ENCODE results near the gene GATAD2A.

The GATAD2A gene

DNA sequence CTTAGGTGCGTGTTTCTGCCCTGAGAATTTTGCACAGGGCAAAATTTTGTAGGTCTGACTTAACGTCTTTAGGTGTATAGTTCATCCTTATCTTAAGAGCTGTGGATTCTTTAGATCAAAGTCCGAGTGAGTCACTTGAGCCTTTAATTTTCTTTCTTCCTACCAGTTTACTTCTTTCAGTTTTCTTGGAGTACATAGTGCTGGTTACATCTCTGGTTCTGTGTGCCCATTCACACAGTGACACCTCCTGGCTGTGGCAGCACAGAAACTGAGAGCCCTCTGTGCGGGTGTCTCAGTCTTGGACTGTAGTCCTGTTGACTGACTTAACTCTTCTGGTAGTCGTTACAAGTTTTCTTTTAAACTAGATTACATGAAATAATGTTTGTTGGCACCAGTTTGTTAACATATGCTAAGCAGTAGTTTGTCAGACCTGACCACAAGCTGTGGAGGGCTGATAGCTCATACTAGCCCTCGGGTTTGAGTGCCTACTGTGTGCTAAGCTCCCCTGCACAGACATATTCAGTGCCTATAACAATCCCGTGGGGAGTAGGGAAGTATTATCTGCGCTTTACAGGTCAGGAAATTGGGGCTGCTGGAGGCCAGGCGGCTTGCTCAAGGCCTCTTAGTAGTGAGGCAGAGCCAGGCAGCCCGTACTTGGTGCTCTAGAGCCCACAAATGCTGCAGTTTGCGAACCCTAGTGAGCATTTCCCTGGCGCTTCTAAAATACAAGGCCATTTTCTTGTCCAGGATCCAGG lies 1.6 kb downstream of the GATAD2A start:
- Mint-ChIP-seq H3K36me3 (ENCODE audit: low read depth) (peaks cover 17% of the 10 kb centered on the region), H3K27me3 (no peaks in the 10 kb centered on the region), H3K4me1 (ENCODE audit: low read depth) (peaks cover 78% of the 10 kb centered on the region), H3K4me3 (peak overlapping the region; percentile 98), H3K27ac (peak overlapping the region; percentile 96), H3K9me3 (no peaks in the 10 kb centered on the region)

DNA sequence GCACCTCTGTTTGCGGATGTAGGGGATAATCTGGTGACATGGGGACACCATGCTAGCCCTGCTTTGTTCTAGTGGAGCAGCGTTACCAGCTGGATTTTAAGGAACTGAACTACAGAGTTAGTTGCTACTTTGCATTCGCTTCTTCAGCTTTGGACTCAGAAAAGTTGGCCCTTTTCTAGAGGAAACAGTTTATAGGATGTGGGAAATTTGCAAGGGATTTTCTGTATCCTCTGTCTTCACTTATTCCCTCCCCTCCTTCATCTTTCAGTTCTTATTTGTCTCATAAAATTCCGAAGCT lies 2.1 kb downstream of the GATAD2A start:
- Mint-ChIP-seq H3K27ac (peak overlapping the region; percentile 36), H3K4me3 (peak overlapping the region; percentile 98)

DNA sequence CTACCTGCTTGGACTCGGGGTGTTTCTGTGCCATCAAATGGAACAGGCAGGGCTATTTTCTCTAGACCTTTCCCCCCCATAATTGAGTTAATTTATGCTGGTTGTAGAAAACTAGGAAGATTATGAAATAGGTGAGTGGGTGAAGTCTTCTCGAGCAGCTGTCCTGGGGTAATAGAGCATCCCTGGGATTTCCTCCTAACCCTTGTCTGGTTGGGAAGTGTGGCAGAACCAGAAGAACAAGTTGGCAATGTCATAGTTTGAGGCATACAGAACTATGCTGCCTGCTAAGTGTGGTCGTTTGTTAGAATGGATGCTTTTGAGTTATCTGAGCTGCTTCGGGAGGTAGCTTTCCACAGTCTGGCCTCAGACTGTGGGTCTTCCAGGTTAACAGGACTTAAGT lies 3.7 kb downstream of the GATAD2A start:
- Mint-ChIP-seq H3K4me3 (peak overlapping the region; percentile 42), H3K27me3 (no peaks in the 10 kb centered on the region), H3K4me1 (ENCODE audit: low read depth) (peaks cover 85% of the 10 kb centered on the region), H3K27ac (peak overlapping the region; percentile 69), H3K36me3 (ENCODE audit: low read depth) (peaks cover 28% of the 10 kb centered on the region), H3K9me3 (no peaks in the 10 kb centered on the region)

More for the DNA sequence above, 2.1 kb downstream of the GATAD2A start:
- Mint-ChIP-seq H3K9me3 (no peaks in the 10 kb centered on the region), H3K36me3 (ENCODE audit: low read depth) (peaks cover 19% of the 10 kb centered on the region), H3K4me1 (ENCODE audit: low read depth) (peaks cover 82% of the 10 kb centered on the region), H3K27me3 (no peaks in the 10 kb centered on the region)

DNA sequence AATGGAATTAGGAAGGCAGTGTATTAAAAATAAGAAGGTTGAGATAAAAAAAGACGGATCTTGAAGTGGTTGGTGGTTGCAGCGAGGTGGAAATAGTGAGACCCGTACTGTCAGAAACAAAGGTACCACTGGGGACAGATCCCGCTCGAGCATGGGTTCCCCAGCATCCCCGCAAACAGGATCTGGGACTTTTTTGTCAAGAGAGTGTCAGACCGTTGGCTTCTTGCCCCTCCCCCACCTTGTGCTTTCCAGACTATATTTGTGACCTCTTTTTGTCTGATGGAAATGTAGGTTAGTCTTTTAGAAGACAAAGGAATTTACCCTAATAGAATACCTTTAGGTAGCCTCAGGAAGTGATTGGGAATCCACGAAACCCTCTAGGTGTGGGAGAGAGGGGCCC lies 4.2 kb downstream of the GATAD2A start:
- Mint-ChIP-seq H3K9me3 (no peaks in the 10 kb centered on the region), H3K36me3 (ENCODE audit: low read depth) (peaks cover 31% of the 10 kb centered on the region), H3K4me3 (peak overlapping the region; percentile 42), H3K27me3 (no peaks in the 10 kb centered on the region), H3K27ac (peak overlapping the region; percentile 69), H3K4me1 (ENCODE audit: low read depth) (peaks cover 84% of the 10 kb centered on the region)

DNA sequence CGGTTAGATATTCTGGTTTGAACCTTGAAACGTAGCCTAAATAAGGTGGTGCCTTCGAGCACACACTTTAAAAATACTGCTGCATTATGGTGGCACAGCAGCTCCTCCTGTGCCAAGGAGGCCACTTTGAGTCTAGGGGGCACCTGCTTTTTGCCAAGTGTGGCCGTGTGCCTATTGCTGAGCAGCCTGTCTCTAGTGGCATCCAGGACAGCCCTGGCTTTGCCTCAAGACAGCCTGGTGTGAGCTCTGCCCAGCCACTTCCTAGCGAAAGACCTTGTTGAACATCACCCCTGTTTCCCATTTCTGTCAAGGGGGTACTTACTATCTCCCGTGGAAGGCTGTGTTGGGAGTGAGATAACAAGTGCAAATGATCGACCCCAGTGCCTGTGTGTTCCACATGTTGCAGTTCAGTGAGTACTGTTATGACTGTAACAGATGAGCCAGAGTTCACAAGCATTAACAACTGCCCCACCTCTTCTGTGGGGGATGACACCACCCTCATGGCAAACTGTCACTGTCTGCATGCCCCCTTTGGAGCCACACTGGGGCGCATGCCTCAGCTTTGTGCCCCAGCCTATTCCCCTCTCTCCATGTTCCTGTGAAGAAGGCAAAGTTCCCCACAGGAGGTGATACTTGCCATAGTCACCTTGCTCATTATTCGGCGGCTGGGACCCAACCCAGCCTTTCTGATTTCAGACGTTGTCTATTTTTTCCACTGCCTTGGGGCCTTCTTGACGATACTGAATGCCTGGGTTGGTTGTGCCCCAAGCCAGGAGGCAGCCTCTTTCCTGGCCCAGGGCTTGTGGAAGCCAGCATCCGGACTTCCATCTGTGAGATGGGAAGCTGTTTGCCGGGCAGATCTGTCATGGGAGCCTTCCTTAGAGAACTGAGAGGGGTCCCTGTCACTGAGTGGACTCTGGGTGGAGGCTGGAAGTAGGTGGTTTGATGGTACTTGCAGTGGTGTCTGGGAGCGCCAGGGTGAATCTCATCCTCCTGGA lies 5.4 kb downstream of the GATAD2A start:
- H3K36me3 Mint-ChIP-seq (ENCODE audit: low read depth) = peaks cover 34% of the 10 kb centered on the region
- H3K4me3 Mint-ChIP-seq = peak overlapping the region; percentile 37
- H3K4me1 Mint-ChIP-seq (ENCODE audit: low read depth) = peaks cover 81% of the 10 kb centered on the region
- no peaks in the 10 kb centered on the region for H3K9me3 Mint-ChIP-seq
- no peaks in the 10 kb centered on the region for H3K27me3 Mint-ChIP-seq
- H3K27ac Mint-ChIP-seq = peak overlapping the region; percentile 81

DNA sequence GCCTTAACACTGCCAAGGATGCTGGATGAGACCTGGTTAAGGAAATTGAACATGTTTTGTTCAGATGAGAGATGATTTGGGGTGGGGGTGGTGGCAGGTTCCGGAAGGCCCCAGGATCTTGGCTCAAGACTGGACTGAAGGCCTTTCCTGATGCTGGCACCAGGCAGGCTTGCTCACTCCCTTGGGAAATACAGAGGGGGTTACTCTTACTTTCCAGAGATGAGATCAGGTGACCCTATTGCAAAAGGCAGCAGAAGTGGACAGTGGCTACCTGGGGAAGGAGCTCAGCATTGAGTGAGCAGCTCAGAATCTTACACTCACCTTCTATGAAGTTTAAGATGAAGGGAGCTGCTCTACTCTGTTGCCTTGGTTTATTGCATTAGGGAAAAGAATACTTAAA lies 10.8 kb downstream of the GATAD2A start:
- Mint-ChIP-seq H3K27ac (peak overlapping the region; percentile 33), H3K4me1 (ENCODE audit: low read depth) (peaks cover 83% of the 10 kb centered on the region), H3K27me3 (no peaks in the 10 kb centered on the region), H3K36me3 (ENCODE audit: low read depth) (peaks cover 31% of the 10 kb centered on the region), H3K4me3 (no peak overlapping the region), H3K9me3 (no peaks in the 10 kb centered on the region)

DNA sequence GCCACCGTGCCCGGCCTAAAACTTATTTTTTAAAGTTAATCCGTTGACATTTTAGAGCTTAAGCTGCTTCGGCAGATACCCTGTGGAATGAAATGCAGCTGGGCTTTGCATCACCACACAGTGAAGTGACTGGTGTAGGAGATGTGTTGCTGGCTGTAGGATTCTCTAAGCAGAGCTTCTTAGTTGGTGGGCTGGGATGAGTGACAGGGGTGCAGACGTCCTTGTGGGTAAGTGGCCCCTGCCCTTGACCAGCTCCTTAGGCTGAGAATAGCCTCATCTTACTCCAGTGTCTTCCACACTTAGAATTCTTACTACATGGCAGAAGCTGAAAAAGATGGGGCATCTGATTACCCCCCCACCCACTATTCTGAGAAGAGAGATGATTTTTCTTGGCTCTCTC lies 11.6 kb downstream of the GATAD2A start:
- H3K27me3 Mint-ChIP-seq = no peaks in the 10 kb centered on the region
- H3K36me3 Mint-ChIP-seq (ENCODE audit: low read depth) = peaks cover 34% of the 10 kb centered on the region
- H3K27ac Mint-ChIP-seq = no peak overlapping the region
- H3K9me3 Mint-ChIP-seq = no peaks in the 10 kb centered on the region
- H3K4me3 Mint-ChIP-seq = no peak overlapping the region
- peaks cover 85% of the 10 kb centered on the region for H3K4me1 Mint-ChIP-seq (ENCODE audit: low read depth)

DNA sequence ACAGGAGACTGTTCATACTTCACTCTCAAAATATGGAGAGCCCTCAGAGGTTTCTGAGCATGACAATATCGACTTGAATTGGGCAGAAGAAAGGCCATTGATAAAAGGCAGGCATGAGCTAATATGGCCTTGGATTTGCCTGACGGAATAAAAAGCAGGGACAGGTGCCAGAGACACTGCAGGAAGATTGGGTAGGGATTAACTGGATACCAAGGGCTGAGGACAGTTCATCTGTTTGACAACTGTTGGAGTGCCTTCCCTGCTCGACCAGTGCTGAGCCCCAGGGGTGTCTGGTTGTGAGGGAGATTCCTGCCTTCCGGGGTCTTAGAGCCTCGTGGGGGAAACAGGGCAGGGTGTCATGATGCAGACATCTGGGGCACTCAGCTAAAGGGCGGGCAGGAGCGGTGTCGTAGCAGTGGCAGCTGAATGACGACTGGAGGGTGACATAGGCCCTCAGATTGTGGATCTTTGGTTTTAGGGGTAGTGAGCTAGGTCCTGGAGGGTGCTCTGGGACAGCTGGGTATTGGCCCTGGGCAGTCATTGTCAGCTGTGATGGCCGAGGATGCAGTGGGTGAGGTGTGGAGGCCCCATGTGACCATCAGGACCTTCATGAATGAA lies 12.3 kb downstream of the GATAD2A start:
- Mint-ChIP-seq H3K27ac (no peak overlapping the region), H3K36me3 (ENCODE audit: low read depth) (peaks cover 30% of the 10 kb centered on the region), H3K9me3 (no peaks in the 10 kb centered on the region), H3K4me3 (no peak overlapping the region), H3K27me3 (no peaks in the 10 kb centered on the region), H3K4me1 (ENCODE audit: low read depth) (peaks cover 87% of the 10 kb centered on the region)

DNA sequence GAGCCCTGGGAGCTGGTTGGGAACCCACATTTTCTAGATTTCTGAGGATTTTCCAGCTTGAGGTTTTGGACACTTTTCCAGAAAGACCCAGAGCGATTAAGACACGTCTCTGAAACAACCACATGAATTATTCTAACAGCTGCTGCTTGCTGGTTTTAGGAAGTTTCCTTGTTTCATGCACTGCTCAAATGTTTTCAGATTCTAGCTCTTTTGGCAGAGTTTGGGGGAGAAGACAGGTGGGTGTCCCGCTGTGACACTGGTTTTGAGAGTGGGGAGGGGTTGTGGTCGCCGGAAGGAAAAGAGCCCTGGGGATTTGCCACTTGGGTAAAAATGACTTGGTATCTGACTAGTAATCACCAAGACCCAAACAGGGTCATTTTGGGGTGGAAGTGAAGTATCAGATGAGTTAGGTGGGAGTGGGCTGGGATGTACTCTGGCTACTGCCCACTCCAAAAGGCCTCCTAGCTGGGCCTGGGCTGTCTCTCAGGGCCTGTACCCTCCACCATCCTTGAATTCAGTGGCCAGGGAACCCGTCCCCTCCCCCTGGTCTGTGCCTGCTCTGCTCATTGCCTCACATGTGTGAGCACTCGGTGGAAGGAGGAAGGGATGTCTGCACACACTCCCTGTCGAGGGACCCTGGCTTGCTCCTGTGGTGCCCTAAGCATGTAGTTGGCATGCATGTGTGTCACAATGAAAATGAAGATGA lies 13.2 kb downstream of the GATAD2A start:
- H3K4me3 Mint-ChIP-seq = peak overlapping the region; percentile 35
- H3K27me3 Mint-ChIP-seq = no peaks in the 10 kb centered on the region
- H3K9me3 Mint-ChIP-seq = no peaks in the 10 kb centered on the region
- H3K4me1 Mint-ChIP-seq (ENCODE audit: low read depth) = peaks cover 84% of the 10 kb centered on the region
- H3K36me3 Mint-ChIP-seq (ENCODE audit: low read depth) = peaks cover 31% of the 10 kb centered on the region
- peak overlapping the region; percentile 81 for H3K27ac Mint-ChIP-seq

DNA sequence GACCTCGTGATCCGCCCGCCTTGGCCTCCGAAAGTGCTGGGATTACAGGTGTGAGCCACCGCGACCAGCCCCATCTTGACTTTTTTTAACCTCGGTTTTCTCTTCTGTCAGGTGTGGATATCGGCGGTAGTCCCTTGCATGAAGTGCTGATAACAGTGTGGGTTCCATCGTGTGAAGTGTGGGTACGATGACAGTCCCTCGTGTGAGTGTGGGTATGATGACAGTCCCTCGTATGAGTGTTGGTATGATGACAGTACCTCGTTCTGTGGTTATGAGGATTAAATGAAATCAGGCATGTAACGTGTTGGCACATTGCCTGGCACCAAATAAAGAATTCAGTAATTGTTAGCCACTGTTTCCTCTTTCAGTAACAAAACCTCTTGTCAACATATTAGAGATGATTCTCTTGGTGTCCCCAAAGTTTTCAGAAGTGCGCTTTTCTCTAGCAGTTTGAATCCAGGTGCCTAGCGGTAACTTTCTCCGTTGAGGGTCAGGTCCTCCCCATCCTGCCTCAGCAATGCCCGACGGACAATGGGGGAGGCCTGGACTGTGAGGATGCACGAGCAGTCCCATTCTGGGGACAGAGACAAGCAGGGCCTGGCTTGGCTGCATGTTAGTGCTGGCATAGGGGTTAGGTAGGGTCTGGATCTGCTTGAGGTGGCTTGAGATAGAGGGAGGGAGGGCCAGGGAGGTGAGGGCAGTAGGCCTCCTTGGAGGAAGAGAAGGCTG lies 15.3 kb downstream of the GATAD2A start:
- Mint-ChIP-seq H3K4me3 (no peak overlapping the region), H3K36me3 (ENCODE audit: low read depth) (peaks cover 22% of the 10 kb centered on the region), H3K9me3 (no peaks in the 10 kb centered on the region), H3K27me3 (no peaks in the 10 kb centered on the region), H3K4me1 (ENCODE audit: low read depth) (peaks cover 85% of the 10 kb centered on the region), H3K27ac (peak overlapping the region; percentile 82)

DNA sequence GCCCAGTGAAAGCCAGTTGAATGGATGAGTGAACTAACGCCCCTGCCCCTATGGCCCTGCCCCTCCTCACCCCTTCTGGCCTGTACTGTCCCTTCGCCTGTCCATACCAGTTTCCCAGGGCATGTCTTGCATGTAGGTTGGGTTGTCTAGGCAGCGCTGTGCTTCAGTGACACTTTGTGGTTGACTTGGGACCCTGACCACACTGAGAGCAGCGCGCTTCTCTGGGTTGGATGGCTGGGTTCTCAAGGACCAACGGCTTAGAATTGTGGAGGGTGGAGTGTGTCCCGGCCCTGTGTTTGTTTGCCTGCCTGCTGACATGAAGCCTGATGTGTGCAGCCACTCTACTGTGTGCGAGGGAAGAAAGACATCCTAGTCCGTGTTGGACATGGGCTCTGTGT lies 15.8 kb downstream of the GATAD2A start:
- no peak overlapping the region for H3K27ac Mint-ChIP-seq
- H3K9me3 Mint-ChIP-seq = no peaks in the 10 kb centered on the region
- peaks cover 17% of the 10 kb centered on the region for H3K36me3 Mint-ChIP-seq (ENCODE audit: low read depth)
- no peaks in the 10 kb centered on the region for H3K27me3 Mint-ChIP-seq
- H3K4me1 Mint-ChIP-seq (ENCODE audit: low read depth) = peaks cover 85% of the 10 kb centered on the region
- no peak overlapping the region for H3K4me3 Mint-ChIP-seq

DNA sequence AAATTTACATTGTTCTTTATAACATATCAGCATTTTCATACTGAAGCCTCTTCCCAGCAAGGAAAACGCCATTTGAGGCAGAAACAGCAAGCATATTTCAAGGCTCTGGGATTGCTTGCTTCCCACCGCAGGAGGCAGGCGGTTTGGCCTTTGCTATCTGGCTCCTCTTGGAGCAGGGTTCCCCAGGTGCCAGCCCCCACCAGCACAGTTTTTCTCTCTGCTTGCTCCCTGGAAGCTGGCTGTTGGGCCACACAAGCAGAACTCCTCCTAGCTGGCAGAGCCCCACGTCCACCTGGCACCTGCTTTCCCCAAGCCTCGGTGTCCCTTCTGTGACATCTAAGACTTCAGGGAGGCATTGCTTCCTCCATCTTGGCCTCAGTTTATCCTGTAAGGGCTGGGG lies 16.7 kb downstream of the GATAD2A start:
- H3K27me3 Mint-ChIP-seq = no peaks in the 10 kb centered on the region
- no peaks in the 10 kb centered on the region for H3K9me3 Mint-ChIP-seq
- peaks cover 20% of the 10 kb centered on the region for H3K36me3 Mint-ChIP-seq (ENCODE audit: low read depth)
- no peak overlapping the region for H3K27ac Mint-ChIP-seq
- H3K4me3 Mint-ChIP-seq = no peak overlapping the region
- peaks cover 86% of the 10 kb centered on the region for H3K4me1 Mint-ChIP-seq (ENCODE audit: low read depth)

DNA sequence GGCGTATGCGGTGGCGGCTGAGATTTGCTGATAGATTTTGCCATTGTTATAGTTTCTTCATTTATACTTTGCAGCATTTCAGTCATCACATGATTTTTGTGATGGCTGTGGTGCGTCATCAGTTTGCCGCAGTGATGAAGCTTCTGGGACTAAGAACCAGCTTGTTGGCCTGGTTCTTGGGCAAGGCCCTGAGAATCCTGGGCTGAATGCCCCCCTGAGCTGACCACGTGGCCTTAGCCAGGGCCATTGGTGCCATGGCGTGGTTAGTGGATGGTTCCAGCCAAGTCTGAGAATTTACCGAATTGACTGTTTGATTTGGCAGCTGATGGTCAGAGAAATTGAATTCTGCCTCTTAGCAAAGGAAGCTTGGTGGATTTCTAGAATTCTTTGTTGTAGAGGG lies 17.8 kb downstream of the GATAD2A start:
- H3K36me3 Mint-ChIP-seq (ENCODE audit: low read depth) = peaks cover 30% of the 10 kb centered on the region
- H3K9me3 Mint-ChIP-seq = no peaks in the 10 kb centered on the region
- no peak overlapping the region for H3K4me3 Mint-ChIP-seq
- H3K27me3 Mint-ChIP-seq = no peaks in the 10 kb centered on the region
- H3K27ac Mint-ChIP-seq = no peak overlapping the region
- H3K4me1 Mint-ChIP-seq (ENCODE audit: low read depth) = peaks cover 86% of the 10 kb centered on the region

Data from stimulated activated naive CD8-positive, alpha-beta T cell treated with anti-CD3 and anti-CD28 coated beads, Interleukin-15, Interleukin-2, amounts not matched to agents 100 ng/mL and 50 ng/mL, for 24 hours (primary cell).